Left ventricle myocardium inferior (tissue), 1 donor: ENCODE results near the gene TAF8. TPM values are rescaled to one million over a fixed set of nuclear protein-coding genes. Genes with fewer than 3 reads are reported as not detected.

Experiments
- DNase-seq: peaks from one replicate; pipeline ENCODE4 v3.0.0-alpha.2; 2020
- H3K27ac ChIP-seq: fragments of 200-600 bp; replicated peaks from 2 replicates; pipeline ENCODE4 v1.8.0; 2021
- H3K27me3 ChIP-seq: fragments of 200-600 bp; 2 replicates; pipeline ENCODE4 v1.8.0; 2021; ENCODE audit warnings: low read depth
- H3K36me3 ChIP-seq: fragments of 200-600 bp; 2 replicates; pipeline ENCODE4 v1.8.0; 2021
- H3K4me1 ChIP-seq: fragments of 200-600 bp; 2 replicates; pipeline ENCODE4 v1.8.0; 2021
- H3K4me3 ChIP-seq: fragments of 200-600 bp; 2 replicates; pipeline ENCODE4 v1.8.0; 2021; ENCODE audit warnings: mild to moderate bottlenecking, moderate library complexity
- H3K9me3 ChIP-seq: fragments of 200-600 bp; replicated peaks from 2 replicates; pipeline ENCODE4 v1.8.0; 2021
- CTCF ChIP-seq: fragments of 200-600 bp; IDR thresholded peaks from 2 replicates; pipeline ENCODE4 v1.8.0; 2021; ENCODE audit warnings: antibody characterized with exemption, mild to moderate bottlenecking, borderline replicate concordance
- intact Hi-C: fragments of 100-400 bp; cut with micrococcal nuclease; formaldehyde crosslinking; loops from one replicate; pipeline ENCODE4 v1.11.0; 2022
- total RNA-seq: library from RNA; stranded (reverse); fragmentation: NEBNext Ultra II Directional; extraction: Animal tissue kit (Norgen Biotek cat#: 25700); gene quantifications from one replicate; pipeline ENCODE4 v1.2.1, GENCODE V29; 2021
- donor health status: DM: no; HTN: yes; CAD: no; lungs with severe emphysema.

TAF8 gene
- total RNA-seq, 1 donor from 2014 or later: 28.5 TPM

- TF ChIP-seq CTCF: no peak
- H3K4me1 ChIP-seq: peaks cover 98% of the 10 kb centered on the region
- H3K9me3 ChIP-seq: no peaks in the 10 kb centered on the region
- no peaks in the 10 kb centered on the region for H3K27me3 ChIP-seq
- H3K4me3 ChIP-seq: peak overlapping the region; percentile 83
- H3K36me3 ChIP-seq: peaks cover 14% of the 10 kb centered on the region
- intact Hi-C loops: loop anchor here (10.0 kb wide), 1 partner anchor 263 kb away; the partner anchor contains the start of genes PRICKLE4 and TOMM6
- peak overlapping the region; percentile 97 for H3K27ac ChIP-seq
- no peak for DNase-seq
These were observed 2.4 kb upstream of the TAF8 start for GRCh38 chr6:42047790-42048405.

- H3K27me3 ChIP-seq: no peaks in the 10 kb centered on the region
- H3K4me1 ChIP-seq: peaks cover 98% of the 10 kb centered on the region
- H3K4me3 ChIP-seq: peak overlapping the region; percentile 83
- H3K27ac ChIP-seq: peak overlapping the region; percentile 97
- no peak for DNase-seq
- TF ChIP-seq CTCF: no peak
- intact Hi-C loops: loop anchor here (10.0 kb wide), 1 partner anchor 264 kb away; the partner anchor contains the start of genes PRICKLE4 and TOMM6
- no peaks in the 10 kb centered on the region for H3K9me3 ChIP-seq
- H3K36me3 ChIP-seq: peaks cover 28% of the 10 kb centered on the region
These were observed 1.1 kb upstream of the TAF8 start for GRCh38 chr6:42049116-42049809.

DNA sequence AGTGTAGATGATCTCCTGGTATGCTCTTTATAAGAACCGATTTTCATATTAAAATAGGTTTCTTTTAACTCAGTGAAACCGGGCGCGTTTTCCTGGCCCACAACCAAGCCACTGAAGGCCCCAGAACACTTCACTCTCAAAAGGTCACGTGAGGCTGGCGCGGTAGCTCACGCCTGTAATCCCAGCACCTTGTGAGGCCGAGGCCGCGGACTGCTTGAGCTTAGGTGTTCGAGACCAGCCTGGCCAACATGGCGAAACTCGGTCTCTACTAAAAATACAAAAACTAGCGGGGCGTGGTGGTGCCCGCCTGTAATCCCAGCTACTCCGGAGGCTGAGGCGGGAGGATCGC is 402 bp upstream of the TAF8 start:
- peaks cover 91% of the 10 kb centered on the region for H3K4me1 ChIP-seq
- no peak for TF ChIP-seq CTCF
- H3K27ac ChIP-seq: peak overlapping the region; percentile 97
- peak; percentile 41 for DNase-seq
- no peaks in the 10 kb centered on the region for H3K27me3 ChIP-seq
- intact Hi-C loops: loop anchor here (10.0 kb wide), 1 partner anchor 265 kb away; the partner anchor contains the start of genes PRICKLE4 and TOMM6
- H3K9me3 ChIP-seq: no peaks in the 10 kb centered on the region
- H3K4me3 ChIP-seq: peak overlapping the region; percentile 83
- peaks cover 34% of the 10 kb centered on the region for H3K36me3 ChIP-seq

DNA sequence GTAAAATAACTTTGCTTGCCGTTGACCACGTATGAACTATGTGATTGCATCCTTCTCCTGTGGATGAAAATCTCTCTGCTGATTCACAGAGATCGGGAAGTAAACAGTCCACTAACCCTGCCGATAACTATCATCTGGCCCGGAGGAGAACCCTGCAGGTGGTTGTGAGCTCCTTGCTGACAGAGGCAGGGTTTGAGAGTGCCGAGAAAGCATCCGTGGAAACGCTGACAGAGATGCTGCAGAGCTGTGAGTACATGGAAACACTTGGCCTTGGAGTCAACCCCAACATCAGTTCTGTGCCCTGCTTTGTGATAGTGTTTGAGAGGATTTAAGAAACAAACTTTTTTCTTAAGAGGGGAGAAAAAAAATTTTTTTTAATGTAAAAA is 937 bp downstream of the TAF8 start:
- H3K9me3 ChIP-seq: no peaks in the 10 kb centered on the region
- peaks cover 87% of the 10 kb centered on the region for H3K4me1 ChIP-seq
- peaks cover 48% of the 10 kb centered on the region for H3K36me3 ChIP-seq
- TF ChIP-seq CTCF: no peak
- intact Hi-C loops: no loop called here
- H3K27ac ChIP-seq: peak overlapping the region; percentile 97
- no peaks in the 10 kb centered on the region for H3K27me3 ChIP-seq
- DNase-seq: no peak
- peak overlapping the region; percentile 83 for H3K4me3 ChIP-seq

DNA sequence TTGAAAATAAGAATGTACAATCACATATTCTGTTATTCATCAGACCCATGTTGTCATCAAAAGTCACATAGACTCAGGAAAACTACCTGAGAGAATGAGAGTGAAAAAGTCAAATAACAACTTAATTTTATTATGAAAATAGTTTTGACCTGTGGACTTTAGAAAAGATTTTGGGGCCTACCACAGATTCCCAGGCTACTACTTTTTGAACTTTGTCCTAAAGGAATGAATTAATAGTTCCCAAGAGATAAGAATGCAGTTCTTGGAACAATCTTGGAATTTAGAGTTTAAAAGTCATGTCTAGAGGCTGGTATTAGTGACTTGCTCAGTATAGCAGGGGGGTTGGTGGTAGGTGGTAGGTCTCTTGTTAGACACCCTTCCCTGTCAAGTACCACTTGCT is 3.3 kb downstream of the TAF8 start:
- H3K27ac ChIP-seq: no peak overlapping the region
- H3K9me3 ChIP-seq: no peaks in the 10 kb centered on the region
- H3K4me1 ChIP-seq: peaks cover 63% of the 10 kb centered on the region
- intact Hi-C loops: no loop called here
- no peak for DNase-seq
- no peaks in the 10 kb centered on the region for H3K27me3 ChIP-seq
- no peak overlapping the region for H3K4me3 ChIP-seq
- H3K36me3 ChIP-seq: peaks cover 71% of the 10 kb centered on the region
- no peak for TF ChIP-seq CTCF
